IMR-90 (cell line): Measurements from ENCODE around the gene PLBD2. TPM values are rescaled to one million over a fixed set of nuclear protein-coding genes. Genes with fewer than 3 reads are reported as not detected.

Experiments used
- ATAC-seq: fragments of 200-7000 bp; cut with Tn5 transposase; 2 replicates; pipeline ENCODE4 v1.9.1; 2020; ENCODE audit warnings: low read depth, mild to moderate bottlenecking, moderate library complexity
- BruUV-seq: library from RNA; stranded (reverse); fragments of 400-500 nt; replicated peaks from 2 replicates; lab custom pipeline; 2021; lab: Mats Ljungman, UMichigan
- CTCF ChIA-PET: fragments of 300-600 bp; formaldehyde crosslinking; extraction: SDS; loops from one replicate; lab custom pipeline; 2021; ENCODE audit warnings: antibody characterized with exemption; lab: Yijun Ruan, JAX
- POLR2A ChIA-PET: fragments of 300-600 bp; sonication (Branson Sonifier 250); formaldehyde crosslinking; loops from one replicate; lab custom pipeline; 2022; ENCODE audit warnings: antibody characterized with exemption; ENCODE audit not compliant: unreplicated experiment; lab: Charles Lee
- DNase-seq: peaks from one replicate; pipeline ENCODE4 v3.0.0; 2013
- H2AFZ ChIP-seq: replicated peaks from 2 replicates; pipeline ENCODE3; 2013; ENCODE audit warnings: low read length, mild to moderate bottlenecking; ENCODE audit not compliant: poor library complexity
- H2AK5ac ChIP-seq: 2 replicates; pipeline ENCODE4 v1.6.1; 2013; ENCODE audit warnings: low read depth, low read length, inconsistent platforms
- H2AK9ac ChIP-seq: replicated peaks from 2 replicates; pipeline ENCODE3; 2013; ENCODE audit warnings: mild to moderate bottlenecking, low read depth, low read length, moderate library complexity; ENCODE audit not compliant: poor library complexity
- H2BK120ac ChIP-seq: 2 replicates; pipeline ENCODE4 v1.6.1; 2013; ENCODE audit warnings: low read depth, low read length, inconsistent platforms
- H2BK15ac ChIP-seq: 3 replicates; pipeline ENCODE4 v1.6.1; 2013; ENCODE audit warnings: low read depth, low read length, inconsistent platforms
- H2BK20ac ChIP-seq: 2 replicates; pipeline ENCODE4 v1.6.1; 2013; ENCODE audit warnings: low read depth, mild to moderate bottlenecking, inconsistent platforms, low read length, moderate library complexity
- H2BK5ac ChIP-seq: 2 replicates; pipeline ENCODE4 v1.6.1; 2013; ENCODE audit warnings: mild to moderate bottlenecking, low read depth, low read length, inconsistent platforms; ENCODE audit not compliant: poor library complexity, severe bottlenecking
- H3K14ac ChIP-seq: replicated peaks from 2 replicates; pipeline ENCODE4 v1.6.1; 2013; ENCODE audit warnings: low read depth, low read length, inconsistent platforms
- H3K18ac ChIP-seq: 2 replicates; pipeline ENCODE4 v1.6.1; 2013; ENCODE audit warnings: low read depth, low read length, control low read depth
- H3K23ac ChIP-seq: 2 replicates; pipeline ENCODE4 v1.6.1; 2013; ENCODE audit warnings: low read depth, low read length, inconsistent platforms
- H3K27ac ChIP-seq: 2 replicates; pipeline ENCODE4 v1.5.1; 2013; ENCODE audit warnings: mild to moderate bottlenecking, control low read depth, low read length; ENCODE audit not compliant: insufficient read depth
- H3K27me3 ChIP-seq: 2 replicates; pipeline ENCODE4 v1.6.1; 2013; ENCODE audit warnings: low read length; ENCODE audit not compliant: control insufficient read depth, insufficient read depth
- H3K36me3 ChIP-seq: 2 replicates; pipeline ENCODE4 v1.6.1; 2013; ENCODE audit warnings: low read length, mixed read lengths; ENCODE audit not compliant: control insufficient read depth, insufficient read depth
- H3K4ac ChIP-seq: 2 replicates; pipeline ENCODE4 v1.6.1; 2013; ENCODE audit warnings: low read depth, low read length, inconsistent platforms
- H3K4me1 ChIP-seq: 2 replicates; pipeline ENCODE4 v1.6.1; 2013; ENCODE audit warnings: low read length, mixed read lengths; ENCODE audit not compliant: control insufficient read depth, insufficient read depth
- H3K4me2 ChIP-seq: 2 replicates; pipeline ENCODE4 v1.6.1; 2013; ENCODE audit warnings: low read depth, mild to moderate bottlenecking, control low read depth, low read length, moderate library complexity
- H3K4me3 ChIP-seq: 2 replicates; pipeline ENCODE4 v1.5.1; 2013; ENCODE audit warnings: low read depth, mild to moderate bottlenecking, control low read depth, low read length, moderate library complexity; ENCODE audit not compliant: insufficient read depth
- H3K56ac ChIP-seq: 2 replicates; pipeline ENCODE4 v1.6.1; 2013; ENCODE audit warnings: low read length, inconsistent platforms; ENCODE audit not compliant: insufficient read depth; ENCODE audit errors: extremely low read depth
- H3K79me1 ChIP-seq, 2 experiments: 2 replicates each; pipeline ENCODE4 v1.6.1; 2013; ENCODE audit warnings: low read length in 2 of 2, inconsistent platforms in 1 of 2, low read depth in 1 of 2
- H3K9ac ChIP-seq: 2 replicates; pipeline ENCODE4 v1.6.1; 2013; ENCODE audit warnings: low read depth, low read length, control low read depth
- H3K9me1 ChIP-seq: 2 replicates; pipeline ENCODE4 v1.6.1; 2013; ENCODE audit warnings: low read length, inconsistent platforms; ENCODE audit not compliant: insufficient read depth
- H3K9me3 ChIP-seq: 2 replicates; pipeline ENCODE4 v1.6.1; 2013; ENCODE audit warnings: low read length; ENCODE audit not compliant: control insufficient read depth, insufficient read depth
- H4K20me1 ChIP-seq: 2 replicates; pipeline ENCODE4 v1.6.1; 2013; ENCODE audit warnings: low read length, inconsistent platforms; ENCODE audit not compliant: insufficient read depth
- H4K5ac ChIP-seq: 2 replicates; pipeline ENCODE4 v1.6.1; 2013; ENCODE audit warnings: mild to moderate bottlenecking, low read depth, low read length, control low read depth
- H4K8ac ChIP-seq, 2 experiments: 2 replicates each; pipeline ENCODE4 v1.6.1; 2013; ENCODE audit warnings: low read depth in 2 of 2, low read length in 2 of 2, control low read depth in 1 of 2, inconsistent platforms in 1 of 2
- H4K91ac ChIP-seq: 2 replicates; pipeline ENCODE4 v1.6.1; 2013; ENCODE audit warnings: low read depth, low read length, inconsistent platforms; ENCODE audit not compliant: insufficient read depth
- RAD21 ChIP-seq: IDR thresholded peaks from 2 replicates; pipeline ENCODE4 v1.6.1; 2012; ENCODE audit warnings: low read length, improper control_type of control experiment
- RFX5 ChIP-seq: IDR thresholded peaks from 2 replicates; pipeline ENCODE4 v1.8.0; 2012; ENCODE audit warnings: low read depth, mild to moderate bottlenecking, low read length, moderate library complexity
- SMC3 ChIP-seq: fragments of 150-350 bp; IDR thresholded peaks from 2 replicates; pipeline ENCODE4 v1.6.1; 2016; ENCODE audit warnings: low read depth, mild to moderate bottlenecking, antibody characterized with exemption, low read length, moderate library complexity
- WGBS, 2 experiments: methylation state at CpG; one replicate each; pipeline versions ENCODE4 v1.1.5 to v1.1.7; 2013; ENCODE audit warnings: missing lambda C conversion rate in 2 of 2; ENCODE audit not compliant: insufficient read length in 1 of 2; ENCODE audit errors: extremely low coverage in 2 of 2; 5-methylcytosine and 5-hydroxymethylcytosine counted together
- dilution Hi-C: fragments of 300-500 bp; cut with HindIII; formaldehyde crosslinking; loops from one replicate; pipeline ENCODE4 v1.14.3; 2018; ENCODE audit warnings: low sequenced_read_pairs; ENCODE audit not compliant: unreplicated experiment
- in situ Hi-C: fragments of 300-500 bp; cut with MboI; formaldehyde crosslinking; loops from 3 replicates; pipeline ENCODE4 v1.14.3; 2019; ENCODE audit warnings: low sequenced_read_pairs, inconsistent platforms, mixed read lengths
- intact Hi-C: fragments of 100-400 bp; cut with micrococcal nuclease; formaldehyde crosslinking; loops from 2 replicates; pipeline ENCODE4 v1.10.0; 2022
- polyA plus RNA-seq, 3 experiments: library from polyadenylated mRNA; depleted of rRNA; stranded (reverse); fragments of >200 nt; gene quantifications; 2 replicates each; pipeline ENCODE4 v1.2.3, GENCODE V29; 2012; ENCODE audit warnings: low replicate concordance in 1 of 3
- total RNA-seq: library from RNA; depleted of rRNA; stranded (reverse); fragments of >200 nt; gene quantifications from 2 replicates; pipeline ENCODE4 v1.2.3, GENCODE V29; 2012
- TF ChIP-seq, protein P1 (sequence below): fragments of 150-350 bp; IDR thresholded peaks from 2 replicates; pipeline ENCODE4 v1.6.1; 2017; ENCODE audit warnings: mild to moderate bottlenecking, antibody characterized with exemption, low read length, low read depth

Gene PLBD2
- total and polyA plus RNA-seq, 2 of the 4 experiments (the other 2 are of a cell fraction) = 7.3 to 44.5 TPM

GRCh38 chr12:113437729-113438100, 79.3 kb downstream of the PLBD2 start:
- peaks cover 11% of the 10 kb centered on the region for H3K27me3 ChIP-seq
- no peak overlapping the region for H3K4me3 ChIP-seq
- dilution Hi-C loops (no loop called here), intact Hi-C loops (no loop called here), in situ Hi-C loops (no loop called here)
- no peak overlapping the region for H3K4ac ChIP-seq
- no peaks in the 10 kb centered on the region for H3K4me1 ChIP-seq
- no peak overlapping the region for H4K5ac ChIP-seq
- no peak overlapping the region for H3K56ac ChIP-seq
- WGBS, 2 experiments = no CpG with 5 or more reads among the region's 9 CpGs
- H2AK9ac ChIP-seq = no peak overlapping the region
- BruUV-seq = no TSS peak
- no peaks in the 10 kb centered on the region for H3K79me1 ChIP-seq
- H2AK5ac ChIP-seq = no peak overlapping the region
- ATAC-seq = no peak
- CTCF ChIA-PET = no interaction called here
- no peaks in the 10 kb centered on the region for H3K9me1 ChIP-seq
- no peak overlapping the region for H4K91ac ChIP-seq
- DNase-seq = no peak
- no peak overlapping the region for H3K18ac ChIP-seq
- no peaks in the 10 kb centered on the region for H3K9me3 ChIP-seq
- H4K20me1 ChIP-seq = no peaks in the 10 kb centered on the region
- H2BK15ac ChIP-seq = no peak overlapping the region
- TF ChIP-seq RFX5 (no peak), RAD21 (no peak), SMC3 (no peak)
- TF ChIP-seq, protein P1, sequence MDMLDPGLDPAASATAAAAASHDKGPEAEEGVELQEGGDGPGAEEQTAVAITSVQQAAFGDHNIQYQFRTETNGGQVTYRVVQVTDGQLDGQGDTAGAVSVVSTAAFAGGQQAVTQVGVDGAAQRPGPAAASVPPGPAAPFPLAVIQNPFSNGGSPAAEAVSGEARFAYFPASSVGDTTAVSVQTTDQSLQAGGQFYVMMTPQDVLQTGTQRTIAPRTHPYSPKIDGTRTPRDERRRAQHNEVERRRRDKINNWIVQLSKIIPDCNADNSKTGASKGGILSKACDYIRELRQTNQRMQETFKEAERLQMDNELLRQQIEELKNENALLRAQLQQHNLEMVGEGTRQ = no peak
- POLR2A ChIA-PET = no interaction called here
- no peak overlapping the region for H3K14ac ChIP-seq
- no peak overlapping the region for H3K9ac ChIP-seq
- H2AFZ ChIP-seq = no peak overlapping the region
- H3K23ac ChIP-seq = no peak overlapping the region
- H2BK20ac ChIP-seq = no peak overlapping the region
- H3K4me2 ChIP-seq = no peak overlapping the region
- no peak overlapping the region for H4K8ac ChIP-seq
- no peaks in the 10 kb centered on the region for H3K36me3 ChIP-seq
- no peak overlapping the region for H2BK5ac ChIP-seq
- no peak overlapping the region for H3K27ac ChIP-seq
- no peak overlapping the region for H2BK120ac ChIP-seq
